ENCODE results near the gene ATP6V0E2.

- no peak for TF ChIP-seq CTCF (IDR thresholded peaks at IDR 0.05)
- no peak for TF ChIP-seq POLR2A (IDR thresholded peaks at IDR 0.05)
- no peak for TF ChIP-seq EP300 (IDR thresholded peaks at IDR 0.05)
Measured at GRCh38 chr7:149826344-149827088, 47.3 kb upstream of the ATP6V0E2 start.

Data from ovary (tissue), 3 donors.